Erythroblast (primary cell): ENCODE results near the gene C10orf105.

Experiments used
- DNase-seq, 2 experiments: peaks; one replicate each; lab custom pipeline; 2025; lab: John Stamatoyannopoulos, UW
- GATA1 ChIP-seq: IDR thresholded peaks from 2 replicates; pipeline ENCODE4 v1.6.1; 2011; ENCODE audit warnings: low read depth, mild to moderate bottlenecking, control low read depth, low read length, moderate library complexity
- POLR2A ChIP-seq: IDR thresholded peaks from 2 replicates; pipeline ENCODE4 v1.6.1; 2011; ENCODE audit warnings: mild to moderate bottlenecking, low read length

C10orf105 gene

DNA sequence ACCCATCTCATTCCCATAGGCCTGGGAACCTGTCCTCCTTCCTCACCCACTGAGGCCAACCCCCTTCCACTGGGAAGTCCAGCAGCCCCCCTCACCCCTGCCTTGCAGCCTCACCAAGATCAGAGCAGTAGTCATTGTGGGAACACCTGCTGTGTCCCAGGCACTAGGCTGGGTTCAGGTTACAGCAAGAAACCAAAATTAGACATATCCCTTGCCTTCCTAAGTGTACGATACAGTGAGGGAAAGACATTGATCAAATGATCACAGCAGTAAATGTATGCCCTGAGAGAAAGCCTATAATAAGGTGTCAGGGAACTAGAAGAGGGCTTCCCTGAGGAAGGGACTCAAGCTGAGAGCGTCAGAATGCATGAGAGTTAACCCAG is 17.0 kb upstream of the C10orf105 start:
- no peak for DNase-seq
- TF ChIP-seq POLR2A (no peak), GATA1 (no peak)

DNA sequence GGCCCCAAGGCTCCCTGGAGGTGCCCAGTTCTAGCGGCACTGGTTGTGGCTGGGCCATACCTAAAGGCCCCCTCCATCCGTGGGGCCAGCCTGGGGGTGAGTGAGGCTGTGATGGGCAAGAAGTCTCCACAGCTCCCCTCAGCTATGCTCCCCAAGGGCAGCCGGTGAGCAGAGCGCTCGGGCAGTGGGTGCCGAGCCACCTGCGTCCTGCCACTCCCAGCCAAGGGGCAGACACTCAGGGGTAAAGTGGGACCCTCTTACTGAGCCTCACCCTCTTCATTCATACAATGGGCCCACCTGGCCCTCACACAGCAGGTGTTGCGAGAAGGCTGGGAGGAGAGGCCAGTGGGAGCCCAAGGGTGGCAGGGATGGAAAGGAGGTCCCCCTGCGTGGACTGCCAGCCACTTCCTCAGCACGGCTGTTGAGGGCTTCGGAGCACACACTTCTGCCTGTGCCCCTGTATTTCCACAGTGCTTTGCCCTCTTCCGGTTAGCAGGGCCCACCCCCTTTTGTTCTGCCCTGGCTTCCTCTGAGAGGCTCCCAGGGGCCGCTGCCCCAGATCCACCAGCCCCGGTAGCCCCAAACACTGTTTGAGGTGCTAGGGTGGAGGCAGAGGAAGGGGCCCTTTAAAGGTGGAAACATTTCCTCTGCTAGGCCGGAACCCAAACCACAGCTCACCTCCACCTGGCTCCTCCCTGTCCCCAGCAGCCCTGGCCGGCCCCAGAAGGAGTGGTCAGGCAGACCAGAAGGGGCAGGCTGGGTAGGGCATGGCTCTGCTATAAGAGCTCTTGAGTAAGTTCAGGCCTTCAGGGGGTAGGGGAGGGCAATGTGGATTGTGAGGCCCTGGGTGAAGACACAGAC is 16.4 kb upstream of the C10orf105 start:
- no peak for DNase-seq
- TF ChIP-seq POLR2A = no peak
- no peak for TF ChIP-seq GATA1

DNA sequence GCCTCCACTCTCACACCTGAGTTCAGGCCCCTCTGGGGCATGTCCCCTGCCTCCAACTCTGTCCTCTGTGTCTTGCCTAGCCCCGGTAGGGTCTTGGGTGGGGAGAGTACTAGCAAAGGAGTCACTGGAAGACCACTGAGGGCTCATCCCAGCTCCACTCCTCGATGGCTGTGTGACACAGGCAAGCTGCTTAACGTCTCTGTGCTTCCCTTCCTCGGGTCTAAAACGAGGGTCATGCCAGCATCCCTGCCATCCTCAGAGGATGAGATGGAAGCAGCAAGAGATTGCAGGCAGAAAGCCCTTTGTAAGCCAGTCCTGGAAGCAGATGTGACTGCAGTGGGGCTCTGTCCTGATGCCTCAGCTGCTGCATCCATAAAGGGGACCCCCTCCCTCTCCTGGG is 15.2 kb upstream of the C10orf105 start:
- DNase-seq = no peak
- TF ChIP-seq POLR2A = no peak
- TF ChIP-seq GATA1 = no peak

DNA sequence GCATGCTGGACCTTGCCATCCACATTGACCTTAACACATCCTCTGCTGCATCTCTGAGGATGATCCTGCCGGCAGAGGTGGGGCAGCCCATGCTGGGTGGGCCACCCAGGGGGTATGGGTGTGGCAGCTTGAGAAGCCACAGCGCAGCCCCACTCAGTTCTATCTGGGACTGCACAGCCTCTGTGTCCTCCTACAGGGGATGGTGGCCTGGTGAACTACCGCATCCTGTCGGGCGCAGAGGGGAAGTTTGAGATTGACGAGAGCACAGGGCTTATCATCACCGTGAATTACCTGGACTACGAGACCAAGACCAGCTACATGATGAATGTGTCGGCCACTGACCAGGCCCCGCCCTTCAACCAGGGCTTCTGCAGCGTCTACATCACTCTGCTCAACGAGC is 12.2 kb upstream of the C10orf105 start:
- no peak for DNase-seq

DNA sequence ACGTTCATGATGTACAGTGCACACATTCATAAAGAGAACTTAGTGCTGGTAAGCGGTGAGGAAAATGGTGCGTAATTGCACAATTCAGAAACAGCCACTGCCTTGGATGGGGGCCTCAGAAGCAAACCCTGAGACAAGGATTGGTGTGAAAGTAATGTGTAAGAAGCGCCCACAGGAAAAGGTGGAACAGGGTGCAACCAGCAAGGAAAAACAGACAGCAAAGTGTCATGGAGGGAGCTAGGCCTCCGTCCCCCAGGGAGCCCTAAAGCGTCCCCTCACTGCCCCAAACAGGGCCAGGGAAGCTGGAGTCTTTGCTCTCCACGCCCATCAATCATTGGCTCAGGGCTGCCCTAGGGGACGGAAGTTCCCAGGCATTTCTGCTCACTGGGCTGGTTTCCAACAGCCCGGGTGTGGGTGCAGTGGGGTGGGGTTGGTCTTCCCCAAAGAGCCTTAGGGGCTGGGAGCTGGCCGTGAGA is 9.6 kb upstream of the C10orf105 start:
- TF ChIP-seq POLR2A (no peak), GATA1 (no peak)
- peak; percentile 76 to 82 for DNase-seq

More for the DNA sequence above, 12.2 kb upstream of the C10orf105 start:
- no peak for TF ChIP-seq GATA1

DNA sequence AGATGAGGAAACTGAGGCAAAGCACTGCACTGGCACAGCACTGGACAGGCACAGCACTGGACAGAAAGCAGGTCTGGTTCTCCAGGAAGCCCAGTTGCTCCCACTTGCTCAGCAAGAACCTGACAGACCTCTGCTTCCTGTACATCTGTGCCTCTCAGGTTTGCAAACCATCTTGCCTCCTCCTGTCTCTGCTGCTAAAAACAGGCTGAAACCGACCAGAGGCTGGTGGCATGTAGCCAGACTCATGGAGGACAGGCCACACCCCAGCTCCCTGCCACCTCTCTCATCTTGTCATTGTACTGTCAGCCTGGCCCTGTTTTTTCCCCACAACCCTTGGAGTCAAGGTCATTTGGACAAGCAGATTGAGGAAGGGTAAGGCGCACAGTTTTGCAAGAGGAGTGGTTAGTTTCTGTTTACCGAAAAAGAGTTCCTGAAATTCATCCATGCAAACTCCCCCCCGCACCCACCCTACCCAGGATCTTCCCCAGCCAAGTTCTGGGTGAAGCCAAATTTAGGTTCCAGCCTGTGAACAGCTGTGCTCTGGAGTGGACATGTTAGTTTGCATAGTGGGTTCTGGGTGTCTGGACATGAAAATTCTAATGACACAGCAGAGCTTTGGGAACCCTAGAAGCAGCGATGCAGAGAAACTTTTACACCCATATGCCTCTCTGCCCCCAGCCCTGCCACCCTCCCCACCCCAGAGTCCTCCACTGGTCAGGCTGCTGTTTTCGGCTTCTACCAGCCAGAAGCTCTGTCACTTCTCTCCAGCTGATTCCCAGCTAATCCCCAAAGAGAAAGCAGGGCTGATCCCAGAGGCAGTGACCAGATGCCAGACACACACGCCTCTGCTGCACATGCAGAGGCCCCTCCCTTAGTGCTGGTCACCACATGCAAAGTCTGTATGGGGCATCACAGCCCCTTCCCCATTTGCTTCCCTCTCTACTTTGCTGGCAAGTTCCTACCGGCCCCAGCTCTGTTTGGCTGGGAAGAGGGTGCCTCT is 8.5 kb upstream of the C10orf105 start:
- peak; percentile 88 to 90 for DNase-seq

DNA sequence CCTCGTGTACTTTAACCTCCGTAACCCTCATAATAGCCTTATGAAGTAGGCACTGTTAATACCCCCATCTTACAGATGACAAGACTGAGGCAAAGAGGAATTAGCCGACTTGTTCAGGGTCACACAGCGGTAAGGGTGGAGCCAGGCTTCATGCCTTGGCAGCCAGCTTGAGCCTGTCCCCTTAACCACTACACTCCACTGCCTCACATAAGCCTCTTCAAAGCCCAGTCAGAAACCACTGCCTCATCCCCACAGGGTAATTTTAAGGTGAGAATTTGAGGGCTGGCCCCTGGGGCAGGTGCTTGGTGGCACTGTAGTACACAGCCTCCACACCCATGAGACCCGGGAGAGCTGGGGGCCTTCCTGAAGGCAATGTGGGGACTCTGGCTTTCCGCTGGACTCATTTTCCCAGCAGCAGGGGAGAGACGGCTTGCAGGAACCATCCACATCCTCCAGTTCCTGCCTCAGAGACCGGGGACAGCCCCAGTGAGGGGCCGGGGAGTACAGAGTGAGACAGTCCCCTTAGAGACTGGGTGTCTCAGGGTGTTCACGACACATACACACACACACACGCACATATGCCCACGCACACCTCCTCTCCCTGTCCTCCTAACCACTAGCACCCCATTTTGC is 7.6 kb upstream of the C10orf105 start:
- TF ChIP-seq POLR2A (no peak), GATA1 (no peak)
- peak; percentile 28 to 30 for DNase-seq

More for the DNA sequence above, 8.5 kb upstream of the C10orf105 start:
- TF ChIP-seq GATA1 (no peak), POLR2A (no peak)

DNA sequence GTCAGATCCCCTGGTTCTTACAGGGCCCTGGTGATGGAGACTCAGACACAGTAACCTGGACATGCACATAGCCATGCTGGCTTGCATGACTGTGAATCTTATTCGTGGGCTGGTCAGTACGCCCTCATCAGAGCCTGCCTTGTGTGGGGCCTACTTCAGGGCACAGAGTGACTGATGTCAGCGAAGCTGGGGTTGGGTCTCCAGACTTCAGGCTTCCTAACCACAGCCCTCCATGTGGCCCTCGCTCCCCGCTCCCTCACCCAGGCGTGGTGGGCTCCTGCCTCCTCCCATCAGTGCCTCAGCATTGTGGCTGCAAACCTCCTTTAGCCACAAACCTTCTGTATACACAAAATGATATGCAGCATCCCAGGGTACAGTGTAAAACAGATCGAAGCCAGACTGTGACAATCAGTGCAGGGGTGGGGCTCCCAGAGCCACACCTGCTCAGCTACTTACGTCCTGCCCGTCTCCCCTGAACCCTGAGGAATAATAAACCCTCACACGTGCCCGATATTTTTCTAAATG is 7.1 kb upstream of the C10orf105 start:
- TF ChIP-seq POLR2A (no peak), GATA1 (no peak)
- peak in 1 of 2 experiments; percentile 33 for DNase-seq

DNA sequence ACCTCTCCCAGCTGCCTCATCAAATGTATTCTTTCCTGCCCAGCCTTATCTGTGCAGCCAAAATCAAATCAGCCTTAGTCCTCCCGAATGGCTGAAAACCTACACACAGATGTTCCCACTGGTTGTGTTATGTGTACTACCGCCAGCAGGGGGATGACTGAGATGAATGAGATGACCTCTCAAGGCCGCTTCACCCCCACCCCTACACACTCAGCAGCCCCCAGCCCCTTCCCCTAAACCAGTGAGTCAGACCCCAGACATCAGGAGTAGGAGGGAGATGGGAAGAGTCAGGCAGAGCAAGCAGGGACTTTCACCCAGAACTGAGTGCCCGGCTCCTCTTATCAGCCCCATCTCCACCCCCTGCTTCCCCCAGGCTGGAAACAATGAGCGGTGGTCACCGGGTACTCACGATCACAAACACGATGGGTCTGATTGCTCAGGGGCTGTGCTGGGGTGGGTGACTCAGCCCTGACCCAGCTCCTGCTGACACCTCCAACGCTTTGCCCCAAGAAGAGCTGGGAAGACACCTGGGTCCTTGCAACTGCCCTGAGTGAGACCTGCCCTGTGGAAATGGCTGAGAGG is 6.5 kb upstream of the C10orf105 start:
- peak; percentile 62 to 66 for DNase-seq
- no peak for TF ChIP-seq POLR2A
- no peak for TF ChIP-seq GATA1

DNA sequence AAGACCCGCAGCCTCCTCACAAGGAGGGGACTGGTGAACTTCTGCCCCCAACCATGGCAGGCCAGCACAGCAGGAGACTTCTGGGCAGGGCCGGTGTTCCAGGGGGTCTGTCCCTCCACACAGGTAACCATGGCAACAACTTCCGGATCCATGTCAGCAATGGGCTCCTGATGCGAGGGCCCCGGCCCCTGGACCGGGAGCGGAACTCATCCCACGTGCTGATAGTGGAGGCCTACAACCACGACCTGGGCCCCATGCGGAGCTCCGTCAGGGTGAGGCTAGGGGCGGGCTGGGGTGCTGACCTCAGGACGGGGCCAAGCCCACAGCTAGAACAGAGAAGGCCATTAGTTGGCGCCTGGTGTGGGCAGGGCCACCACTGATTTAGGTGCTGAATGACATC is 5.7 kb upstream of the C10orf105 start:
- TF ChIP-seq GATA1 = no peak
- DNase-seq = no peak

DNA sequence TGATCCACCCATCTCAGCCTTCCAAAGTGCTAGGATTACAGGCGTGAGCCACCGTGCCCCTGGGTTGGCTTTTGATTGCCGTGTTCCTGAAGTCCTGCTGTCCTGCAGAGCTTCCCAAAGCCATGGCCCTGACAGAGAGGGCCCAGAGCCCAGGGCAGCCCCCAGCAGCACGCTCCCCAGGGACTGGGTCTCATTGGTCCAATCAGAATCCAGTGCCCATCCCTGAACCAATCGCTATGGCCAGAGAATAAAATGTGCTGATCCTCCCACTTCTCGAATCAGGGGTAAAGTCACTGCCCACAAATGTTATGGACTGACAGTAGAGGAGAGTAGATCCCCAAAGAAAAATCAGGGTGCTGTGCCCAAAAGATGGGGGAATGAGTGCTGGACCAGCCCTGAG is 5.0 kb upstream of the C10orf105 start:
- TF ChIP-seq POLR2A (no peak), GATA1 (no peak)
- no peak for DNase-seq

DNA sequence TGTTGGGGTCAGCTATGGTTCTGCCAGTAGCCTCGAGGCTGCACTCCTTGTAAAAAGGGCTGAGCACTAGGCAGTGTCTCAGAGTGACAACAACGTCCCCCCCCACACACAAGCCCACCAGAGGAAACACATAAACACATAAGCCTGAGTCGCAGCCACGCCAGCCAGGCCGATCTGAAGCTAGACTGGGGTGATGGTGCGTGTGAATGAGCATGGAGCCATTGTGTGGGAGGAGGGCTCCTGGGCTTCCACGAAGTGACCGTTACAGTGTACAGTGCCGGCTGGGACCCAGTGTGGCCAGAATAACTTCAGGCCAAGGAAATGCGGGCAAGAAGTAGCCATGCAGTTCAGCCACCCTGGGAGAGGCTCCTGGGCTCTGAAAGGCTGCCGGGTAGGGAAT is 3.7 kb upstream of the C10orf105 start:
- no peak for DNase-seq
- TF ChIP-seq POLR2A (no peak), GATA1 (no peak)

DNA sequence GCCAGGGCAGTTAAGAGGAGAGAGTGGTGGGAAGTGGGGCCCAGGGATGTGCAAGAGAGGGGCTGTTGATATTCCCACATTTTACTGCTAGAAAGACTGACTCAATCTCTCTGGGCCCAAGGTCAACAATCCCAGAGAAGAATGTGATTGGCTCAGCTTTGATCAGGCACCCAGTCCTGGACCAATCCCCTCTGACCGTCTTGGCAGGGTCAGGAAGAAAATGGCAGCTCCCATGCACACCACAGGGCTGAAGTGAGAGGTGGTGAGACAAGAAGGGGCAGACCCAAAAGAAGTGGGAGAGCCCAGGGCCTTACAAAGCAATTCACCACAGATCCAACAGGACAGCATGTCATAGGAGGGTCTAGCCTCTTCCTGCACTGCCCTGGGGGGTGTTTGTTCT is 3.3 kb upstream of the C10orf105 start:
- no peak for DNase-seq

More for the DNA sequence above, 3.3 kb upstream of the C10orf105 start:
- TF ChIP-seq POLR2A (no peak), GATA1 (no peak)
